Upper lobe of left lung (tissue), 4 donors: ENCODE data around the gene PXN.
"Not testable (repeated sequence)": the region's sequence is repeated elsewhere in the genome, so short reads cannot be mapped to it uniquely, and the experiment has no call there.

Experiments used
- POLR2A ChIP-seq, 4 donors: fragments of 450-650 bp; IDR thresholded peaks; one replicate each; pipeline ENCODE4 v1.5.1; 2016 to 2017; ENCODE audit warnings: antibody characterized with exemption in 4 of 4, mild to moderate bottlenecking in 2 of 4
- TF ChIP-seq, protein P1 (sequence below), 6 experiments: fragments of 450-650 bp in 4 of 6; fragments of 200-600 bp in 2 of 6; sonication (generic) in 2 of 6; IDR thresholded peaks; one replicate each; pipeline ENCODE4 v1.5.1; 2016 to 2019; ENCODE audit warnings: antibody characterized with exemption in 6 of 6

DNA sequence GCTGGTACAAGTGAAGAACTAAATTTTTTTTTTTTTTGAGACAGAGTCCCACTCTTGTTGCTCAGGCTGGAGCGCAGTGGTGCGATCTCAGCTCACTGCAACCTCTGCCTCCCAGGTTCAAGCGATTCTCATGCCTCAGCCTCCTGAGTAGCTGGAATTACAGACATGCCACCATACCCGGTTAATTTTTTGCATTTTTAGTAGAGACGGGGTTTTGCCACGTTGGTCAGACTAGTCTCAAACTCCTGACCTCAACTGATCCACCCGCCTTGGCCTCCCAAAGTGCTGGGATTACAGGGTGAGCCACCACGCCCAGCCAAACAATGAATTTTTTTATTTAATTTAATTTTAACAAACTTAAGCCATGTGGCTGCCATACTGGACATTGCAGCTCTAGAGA is 72.2 kb downstream of the PXN start:
- TF ChIP-seq, protein P1, sequence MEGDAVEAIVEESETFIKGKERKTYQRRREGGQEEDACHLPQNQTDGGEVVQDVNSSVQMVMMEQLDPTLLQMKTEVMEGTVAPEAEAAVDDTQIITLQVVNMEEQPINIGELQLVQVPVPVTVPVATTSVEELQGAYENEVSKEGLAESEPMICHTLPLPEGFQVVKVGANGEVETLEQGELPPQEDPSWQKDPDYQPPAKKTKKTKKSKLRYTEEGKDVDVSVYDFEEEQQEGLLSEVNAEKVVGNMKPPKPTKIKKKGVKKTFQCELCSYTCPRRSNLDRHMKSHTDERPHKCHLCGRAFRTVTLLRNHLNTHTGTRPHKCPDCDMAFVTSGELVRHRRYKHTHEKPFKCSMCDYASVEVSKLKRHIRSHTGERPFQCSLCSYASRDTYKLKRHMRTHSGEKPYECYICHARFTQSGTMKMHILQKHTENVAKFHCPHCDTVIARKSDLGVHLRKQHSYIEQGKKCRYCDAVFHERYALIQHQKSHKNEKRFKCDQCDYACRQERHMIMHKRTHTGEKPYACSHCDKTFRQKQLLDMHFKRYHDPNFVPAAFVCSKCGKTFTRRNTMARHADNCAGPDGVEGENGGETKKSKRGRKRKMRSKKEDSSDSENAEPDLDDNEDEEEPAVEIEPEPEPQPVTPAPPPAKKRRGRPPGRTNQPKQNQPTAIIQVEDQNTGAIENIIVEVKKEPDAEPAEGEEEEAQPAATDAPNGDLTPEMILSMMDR (IDR thresholded peaks at IDR 0.05): not testable (repeated sequence)
- not testable (repeated sequence) for TF ChIP-seq POLR2A (IDR thresholded peaks at IDR 0.05)
